Tibial artery (tissue), 4 donors: ENCODE results near the gene CRACR2A.

Experiments
- DNase-seq, 2 donors: peaks; one replicate each; pipeline ENCODE4 v3.0.0-alpha.2; 2019
- H3K27ac ChIP-seq, 2 donors: fragments of 200-600 bp; sonication (generic) in 1 of 2; 1 replicate in 1 of 2; 2 replicates in 1 of 2; pipeline ENCODE4 v1.5.1; 2018 to 2019; ENCODE audit warnings: mild to moderate bottlenecking in 1 of 2
- H3K27me3 ChIP-seq, 2 donors: fragments of 200-600 bp; sonication (generic) in 1 of 2; one replicate each; pipeline versions ENCODE4 v1.5.1 to v1.6.0; 2016 to 2019
- H3K36me3 ChIP-seq, 3 donors: fragments of 200-600 bp; sonication (generic) in 2 of 3; one replicate each; pipeline ENCODE4 v1.5.1; 2016 to 2019; ENCODE audit warnings: mild to moderate bottlenecking in 2 of 3
- H3K4me1 ChIP-seq, 4 donors: fragments of 200-600 bp; sonication (generic) in 2 of 4; 1 replicate in 3 of 4; 2 replicates in 1 of 4; pipeline ENCODE4 v1.5.1; 2016 to 2019
- H3K4me3 ChIP-seq, 2 donors: fragments of 200-600 bp; sonication (generic) in 1 of 2; 1 replicate in 1 of 2; 2 replicates in 1 of 2; pipeline ENCODE4 v1.5.1; 2018 to 2019; ENCODE audit warnings: mild to moderate bottlenecking in 2 of 2
- H3K9me3 ChIP-seq, 3 donors: fragments of 200-600 bp; sonication (generic) in 1 of 3; one replicate each; pipeline ENCODE4 v1.5.1; 2016 to 2019
- CTCF ChIP-seq, 2 experiments: fragments of 200-600 bp in 1 of 2; fragments of 450-650 bp in 1 of 2; IDR thresholded peaks; one replicate each; pipeline ENCODE4 v1.5.1; 2017 to 2019; ENCODE audit warnings: antibody characterized with exemption in 2 of 2, mild to moderate bottlenecking in 1 of 2, moderate library complexity in 1 of 2
- intact Hi-C: fragments of 100-400 bp; cut with DNase I; formaldehyde crosslinking; loops from one replicate; pipeline ENCODE4 v1.15.0; 2023; ENCODE audit warnings: low total_unique reads

Gene CRACR2A

GRCh38 chr12:3622021-3622821, 130.7 kb downstream of the CRACR2A start:
- intact Hi-C loops = no loop called here
- no peak for TF ChIP-seq CTCF (IDR thresholded peaks at IDR 0.05)
- no peak for DNase-seq
- Histone ChIP-seq H3K9me3 (no peaks in the 10 kb centered on the region), H3K4me3 (no peak overlapping the region), H3K27me3 (no peaks in the 10 kb centered on the region), H3K4me1 (peaks cover 0 to 17% (median 7%) of the 10 kb centered on the region in 4 donors), H3K36me3 (no peaks in the 10 kb centered on the region), H3K27ac (no peak overlapping the region)

DNA sequence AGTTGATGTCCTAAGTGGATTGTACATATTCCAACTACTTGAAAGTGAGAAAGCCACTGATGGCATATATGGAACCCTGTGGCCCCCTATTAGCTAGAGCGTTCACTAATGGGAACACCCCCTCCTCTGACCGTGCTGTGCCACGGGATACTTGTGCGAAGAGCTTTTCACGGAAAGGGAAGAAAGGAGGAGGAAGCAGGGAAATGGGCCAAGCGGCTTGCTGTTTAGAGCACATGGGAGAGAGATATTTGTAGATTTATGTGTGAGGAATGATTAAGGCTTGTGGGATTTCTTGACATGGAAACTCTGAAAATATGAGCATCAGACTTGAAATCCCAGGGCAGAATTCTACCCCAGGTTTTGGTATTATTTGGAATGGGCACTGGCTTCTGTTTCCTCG, 132.1 kb downstream of the CRACR2A start:
- no peaks in the 10 kb centered on the region for H3K27me3 ChIP-seq
- peaks cover 0 to 17% (median 7%) of the 10 kb centered on the region in 4 donors for H3K4me1 ChIP-seq
- no peaks in the 10 kb centered on the region for H3K9me3 ChIP-seq
- H3K4me3 ChIP-seq = no peak overlapping the region
- no peak for TF ChIP-seq CTCF (IDR thresholded peaks at IDR 0.05)
- no peaks in the 10 kb centered on the region for H3K36me3 ChIP-seq
- no peak overlapping the region for H3K27ac ChIP-seq
- intact Hi-C loops = no loop called here
- DNase-seq = no peak

GRCh38 chr12:3617565-3617964, 135.3 kb downstream of the CRACR2A start:
- intact Hi-C loops = no loop called here
- peak in 1 of 2 donors; percentile 31 for DNase-seq
- no peak overlapping the region for H3K27ac ChIP-seq
- H3K4me3 ChIP-seq = no peak overlapping the region
- H3K9me3 ChIP-seq = no peaks in the 10 kb centered on the region
- H3K36me3 ChIP-seq = peaks cover 0 to 10% (median 0%) of the 10 kb centered on the region in 3 donors
- H3K4me1 ChIP-seq = peaks cover 0 to 8% (median 3%) of the 10 kb centered on the region in 4 donors
- H3K27me3 ChIP-seq = no peaks in the 10 kb centered on the region
- no peak for TF ChIP-seq CTCF (IDR thresholded peaks at IDR 0.05)

DNA sequence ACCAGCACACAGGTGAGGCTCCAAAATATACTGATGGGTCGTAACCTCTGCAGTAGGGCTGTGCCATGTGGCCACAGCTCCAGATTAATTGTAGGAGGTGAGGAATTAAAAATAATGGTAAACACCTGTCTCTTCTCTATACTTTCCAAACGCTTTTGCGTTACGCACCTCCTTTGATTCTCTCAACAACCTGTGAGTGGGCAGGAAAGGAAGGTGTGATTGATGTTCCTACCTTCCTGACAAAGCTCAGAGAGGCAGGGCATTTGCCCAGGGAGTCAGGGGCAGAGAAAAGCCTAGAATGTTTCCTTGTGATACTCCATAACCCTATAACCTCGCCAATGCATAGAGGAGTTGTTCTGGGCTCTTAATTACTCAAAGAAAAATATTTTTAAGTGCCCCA, 137.0 kb downstream of the CRACR2A start:
- Histone ChIP-seq H3K27ac (no peak overlapping the region), H3K4me1 (peaks cover 0 to 13% (median 3%) of the 10 kb centered on the region in 4 donors), H3K4me3 (no peak overlapping the region), H3K9me3 (no peaks in the 10 kb centered on the region), H3K36me3 (peaks cover 0 to 10% (median 0%) of the 10 kb centered on the region in 3 donors), H3K27me3 (no peaks in the 10 kb centered on the region)
- DNase-seq = no peak
- intact Hi-C loops = no loop called here
- no peak for TF ChIP-seq CTCF (IDR thresholded peaks at IDR 0.05)

DNA sequence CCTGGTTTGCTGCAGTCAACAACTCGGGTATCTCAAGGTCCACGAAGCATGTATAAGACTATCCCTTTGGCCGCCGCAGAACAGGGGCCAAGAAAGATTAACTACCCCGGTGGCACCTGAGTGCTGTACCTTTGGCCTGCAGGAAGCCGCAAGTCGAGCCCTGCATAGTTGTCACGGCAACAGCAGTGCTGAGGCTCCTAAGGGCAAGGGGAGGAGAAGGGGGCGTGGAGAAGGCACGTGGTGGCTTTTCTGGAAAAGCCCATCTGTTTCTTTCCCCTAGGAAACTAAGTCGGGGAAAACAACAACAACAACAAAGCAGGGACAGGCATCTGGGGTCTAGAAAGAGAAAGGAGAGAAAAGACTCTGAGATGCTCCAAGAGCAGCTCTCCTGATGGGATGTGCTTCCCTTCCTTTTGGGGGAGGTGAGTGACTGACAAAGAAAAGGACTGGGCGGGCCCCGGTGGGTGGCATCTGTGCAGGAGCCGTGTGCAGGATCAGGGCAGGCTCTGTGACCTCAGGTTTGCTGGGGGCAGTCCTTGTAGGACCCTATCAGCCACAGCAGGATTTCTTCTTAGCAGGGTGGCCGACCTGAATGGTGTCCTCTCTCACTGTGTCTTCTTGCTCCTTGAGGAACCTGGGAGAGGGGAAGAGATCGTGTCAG, 138.0 kb downstream of the CRACR2A start:
- peak in 1 of 2 donors; percentile 48 for DNase-seq
- Histone ChIP-seq H3K4me1 (peaks cover 0 to 13% (median 3%) of the 10 kb centered on the region in 4 donors), H3K27ac (no peak overlapping the region), H3K4me3 (no peak overlapping the region), H3K36me3 (peaks cover 0 to 10% (median 0%) of the 10 kb centered on the region in 3 donors), H3K27me3 (no peaks in the 10 kb centered on the region), H3K9me3 (no peaks in the 10 kb centered on the region)
- intact Hi-C loops = no loop called here
- no peak for TF ChIP-seq CTCF (IDR thresholded peaks at IDR 0.05)
